Head of caudate nucleus (tissue), 42 donors: ENCODE results near the gene SAMD9L.
A peak's percentile ranks its signal among the peaks of the same experiment; 100 is the strongest.

Source experiments
- DNase-seq, 42 donors: peaks; one replicate each; pipeline versions ENCODE4 v3.0.0 to v3.0.0-alpha.2; 2020 to 2021; ENCODE audit warnings: mixed read lengths in 7 of 42
- intact Hi-C: fragments of 100-400 bp; cut with DNase I; formaldehyde crosslinking; loops from one replicate; pipeline ENCODE4 v1.15.0; 2022

SAMD9L gene

DNA sequence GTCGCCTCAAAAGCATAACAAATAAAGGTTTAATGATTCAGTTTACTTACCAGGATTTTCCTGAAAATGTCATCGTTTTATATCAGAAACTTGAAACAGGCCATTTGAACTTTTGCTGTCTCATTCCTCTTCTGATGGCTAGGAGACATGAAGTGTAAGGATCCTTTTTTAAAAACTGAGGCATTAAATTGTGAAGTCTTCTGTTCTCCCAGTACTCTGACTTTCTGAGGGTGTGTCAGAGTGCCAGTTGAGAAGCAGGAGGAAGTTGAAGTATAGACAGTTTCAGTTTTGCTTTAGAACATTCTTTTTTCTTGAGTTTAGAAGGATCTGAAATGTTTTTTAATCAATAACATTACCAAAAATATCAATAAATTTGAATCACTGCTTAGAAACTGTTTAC lies at the start of gene SAMD9L:
SAMD9L (minus strand) TSS at position 242 of the 400 bp plus-strand sequence. CDS start 12,414 bp downstream, outside the sequence.
- intact Hi-C loops: no loop called here
- no peak for DNase-seq

DNA sequence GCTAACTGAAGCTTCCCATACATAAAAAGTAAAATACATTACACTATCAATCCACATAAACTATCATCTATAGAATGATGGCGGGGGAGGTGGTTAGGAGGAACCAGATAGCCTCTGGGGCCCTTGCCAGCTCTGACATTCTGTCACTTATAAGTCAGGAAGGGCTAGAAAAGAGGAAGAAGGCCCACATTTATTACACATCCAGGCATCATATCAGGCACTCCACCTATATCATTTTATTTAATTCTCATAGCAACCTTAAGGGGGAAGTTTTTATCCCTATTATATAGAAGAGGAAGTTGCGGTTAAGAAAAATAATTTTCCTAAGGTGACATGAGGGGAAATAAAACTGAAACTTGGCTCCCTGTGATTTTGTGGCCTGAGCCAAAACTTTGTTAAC lies 48.2 kb upstream of the SAMD9L start:
- no peak for DNase-seq
- intact Hi-C loops: no loop called here

DNA sequence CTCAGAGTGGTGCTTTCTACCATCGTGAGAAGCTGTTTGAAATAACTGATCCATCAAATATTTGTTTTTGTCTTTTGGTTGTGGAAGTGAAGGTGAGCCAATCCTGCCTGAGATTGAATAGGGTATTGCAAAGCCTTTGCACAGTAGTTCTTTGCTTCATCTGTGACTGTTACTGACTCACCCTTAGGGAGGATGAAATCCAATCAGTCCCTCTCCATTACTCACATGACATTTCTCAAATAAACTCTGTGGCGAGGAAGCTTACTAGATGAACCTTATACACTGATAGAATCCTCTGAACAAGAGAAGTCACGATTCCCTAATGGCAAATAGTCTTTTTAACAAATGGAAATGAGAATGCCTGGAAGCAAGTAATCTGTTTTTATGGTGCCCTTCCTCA lies 46.2 kb upstream of the SAMD9L start:
- DNase-seq: no peak
- intact Hi-C loops: no loop called here

DNA sequence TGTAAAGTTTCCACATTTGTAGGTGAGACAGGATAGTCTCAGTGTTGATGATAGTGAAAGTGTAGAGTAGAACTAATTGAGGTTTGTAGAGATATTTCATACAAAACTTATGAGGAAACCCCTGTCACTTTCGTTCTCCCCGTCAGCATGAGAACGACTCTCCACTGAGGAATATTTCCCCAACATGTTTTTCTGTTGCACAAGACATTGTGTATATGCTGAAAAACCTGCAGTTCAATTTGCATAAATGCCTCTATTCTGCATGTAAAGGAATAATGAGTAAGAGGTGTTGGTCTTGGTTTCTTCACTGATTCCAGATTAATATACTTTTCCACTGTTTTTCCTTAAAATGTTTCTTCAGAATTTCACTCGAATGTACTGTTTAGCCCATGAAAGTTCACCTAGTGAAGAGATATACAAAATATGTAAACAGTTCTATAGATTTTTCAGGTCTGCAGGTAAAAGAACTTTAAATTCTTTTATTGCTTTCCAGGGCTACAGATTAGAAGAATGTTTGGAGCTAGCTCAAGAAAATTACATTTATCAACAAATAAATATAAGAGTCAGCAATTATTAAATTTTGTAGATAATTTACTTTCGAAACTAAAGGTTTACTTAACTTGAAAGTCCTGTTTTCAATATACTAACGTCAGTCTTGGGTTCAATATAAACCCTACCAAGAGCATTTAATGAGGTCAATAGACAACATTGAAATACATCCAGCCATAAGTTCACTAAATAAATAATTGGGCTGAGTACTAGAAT lies 40.9 kb upstream of the SAMD9L start:
- no peak for DNase-seq
- intact Hi-C loops: no loop called here

DNA sequence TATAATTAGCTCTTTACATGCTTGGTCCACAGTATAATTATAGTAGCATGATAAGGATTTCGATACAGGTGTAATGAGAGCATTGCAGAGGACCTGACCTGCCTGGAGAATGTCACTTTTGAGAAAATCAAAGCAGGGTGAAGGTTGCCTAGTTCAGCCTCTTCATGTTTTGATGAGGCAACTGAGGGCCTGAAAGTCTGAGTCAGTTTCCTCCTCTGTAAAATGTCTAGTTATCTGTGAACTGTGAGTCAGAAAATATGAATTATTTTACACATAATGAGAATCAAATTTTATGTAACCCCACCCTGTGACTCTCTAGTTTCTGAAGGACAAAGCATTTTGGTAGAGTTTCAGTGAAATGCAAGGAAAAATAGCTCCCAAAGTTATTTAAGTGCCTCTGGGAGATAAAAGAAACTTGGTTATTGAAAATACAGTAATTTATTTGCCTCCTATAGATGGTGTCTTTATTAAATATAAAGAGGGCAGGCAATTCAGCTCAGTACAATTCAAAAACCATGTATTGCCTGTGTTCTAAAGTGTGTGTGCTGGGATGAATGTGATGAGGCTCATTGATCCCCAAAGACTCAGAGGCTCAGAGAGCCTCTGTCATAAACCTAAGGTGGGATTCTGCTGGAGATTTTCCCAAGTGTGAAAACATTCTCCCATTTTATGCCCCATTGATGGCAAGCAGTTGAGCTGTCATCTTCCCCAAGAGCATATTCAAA lies 37.3 kb upstream of the SAMD9L start:
- intact Hi-C loops: no loop called here
- DNase-seq: peak in 18 of 42 donors; percentile 1 to 64 (median 14)

DNA sequence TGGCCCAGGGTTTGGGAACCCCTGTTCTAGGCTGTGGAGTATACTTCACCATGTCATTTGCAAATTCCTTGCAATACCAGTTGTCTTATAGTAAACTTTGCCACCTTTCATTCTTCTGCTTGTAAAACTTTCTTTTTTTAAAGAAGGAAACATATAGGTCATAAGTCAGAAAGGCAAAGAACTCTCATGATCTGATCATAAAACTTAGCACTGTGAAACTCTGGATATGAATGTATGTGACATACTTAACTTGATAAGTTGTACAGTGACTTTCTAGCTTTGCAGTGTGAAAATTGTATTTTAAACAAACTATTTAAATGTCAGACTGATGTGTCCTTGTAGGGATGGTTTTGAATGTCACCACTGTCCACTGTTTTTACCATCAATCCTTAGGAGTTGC lies 31.0 kb upstream of the SAMD9L start:
- intact Hi-C loops: no loop called here
- DNase-seq: no peak

DNA sequence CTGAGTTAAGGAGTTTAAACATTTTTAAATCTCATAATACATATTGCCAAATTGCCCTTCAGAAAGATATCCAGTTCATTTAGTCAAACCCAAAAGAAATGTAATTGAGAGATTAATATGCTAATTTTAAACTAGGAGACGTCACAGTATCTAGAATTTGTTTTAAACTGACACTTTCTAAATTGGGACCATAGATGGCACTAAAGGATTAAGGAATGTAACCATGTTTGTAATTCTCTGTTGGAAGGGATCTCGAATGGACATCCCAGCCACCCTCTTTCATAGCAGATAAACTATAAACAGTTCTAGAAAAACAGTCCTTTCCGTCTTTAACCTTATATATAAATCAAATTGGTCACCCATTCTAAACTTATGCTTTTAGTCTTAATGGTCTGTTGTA lies 30.0 kb upstream of the SAMD9L start:
- DNase-seq: no peak
- intact Hi-C loops: no loop called here

DNA sequence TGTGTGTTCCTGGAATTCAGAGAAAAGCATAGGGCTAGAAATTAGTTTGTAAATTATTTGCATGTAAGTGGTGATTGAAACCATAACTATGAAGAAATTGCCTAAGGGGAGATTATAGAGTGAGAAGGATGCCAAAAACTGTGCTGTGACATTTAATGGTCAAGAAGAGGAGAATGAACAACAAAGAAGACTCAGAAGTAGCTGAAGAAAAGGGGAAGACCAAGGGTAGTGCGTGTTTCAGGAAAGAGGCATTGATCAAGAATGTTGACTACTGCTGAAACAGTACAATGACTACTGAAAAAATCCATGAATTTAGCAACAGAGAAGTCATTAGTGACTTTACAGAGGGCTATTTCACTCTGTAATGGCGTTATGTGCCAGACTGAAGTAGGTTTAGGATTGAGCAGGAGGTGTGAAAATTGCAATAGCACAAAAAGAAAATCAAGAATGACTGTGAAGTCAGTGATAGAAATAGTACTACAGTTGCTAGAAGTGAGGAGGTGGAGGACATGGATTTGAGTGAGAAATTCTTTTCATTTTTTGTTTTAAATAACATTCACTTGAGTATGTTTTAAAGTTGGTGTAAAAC lies 28.9 kb upstream of the SAMD9L start:
- intact Hi-C loops: no loop called here
- no peak for DNase-seq

DNA sequence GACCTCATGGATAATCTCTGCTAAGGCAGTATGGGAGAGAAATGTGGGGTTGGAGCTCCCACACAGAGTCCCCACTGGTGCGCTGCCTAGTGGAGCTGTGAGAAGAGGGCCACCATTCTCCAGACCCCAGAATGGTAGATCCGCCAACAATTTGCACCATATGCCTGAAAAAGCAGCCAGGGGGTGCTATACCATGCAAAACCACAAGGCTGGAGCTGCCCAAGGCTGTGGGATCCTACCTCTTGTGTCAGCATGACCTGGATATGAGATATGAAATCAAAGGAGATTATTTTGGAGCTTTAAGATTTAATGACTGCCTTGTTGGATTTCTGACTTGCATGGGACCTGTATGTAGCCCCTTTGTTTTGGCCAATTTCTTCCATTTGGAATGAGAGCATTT lies 27.0 kb upstream of the SAMD9L start:
- DNase-seq: no peak
- intact Hi-C loops: no loop called here

DNA sequence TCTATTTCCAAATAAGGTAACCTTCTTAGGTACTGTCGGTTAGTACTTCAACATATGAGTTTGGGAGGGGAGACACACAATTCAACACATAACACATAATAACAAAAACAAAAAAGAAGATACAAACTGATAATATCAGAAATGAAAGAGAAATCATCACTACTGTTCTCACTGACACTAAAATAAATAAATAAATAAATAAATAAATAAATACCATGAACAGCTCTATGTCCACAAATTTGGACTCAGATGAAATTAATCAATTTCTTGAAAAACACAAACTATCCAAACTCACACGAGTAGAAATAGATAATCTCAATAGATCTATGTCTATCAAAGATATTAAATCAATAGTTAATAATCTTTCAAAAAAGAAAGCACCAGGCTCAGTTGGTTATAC lies 24.5 kb upstream of the SAMD9L start:
- intact Hi-C loops: no loop called here
- no peak for DNase-seq

DNA sequence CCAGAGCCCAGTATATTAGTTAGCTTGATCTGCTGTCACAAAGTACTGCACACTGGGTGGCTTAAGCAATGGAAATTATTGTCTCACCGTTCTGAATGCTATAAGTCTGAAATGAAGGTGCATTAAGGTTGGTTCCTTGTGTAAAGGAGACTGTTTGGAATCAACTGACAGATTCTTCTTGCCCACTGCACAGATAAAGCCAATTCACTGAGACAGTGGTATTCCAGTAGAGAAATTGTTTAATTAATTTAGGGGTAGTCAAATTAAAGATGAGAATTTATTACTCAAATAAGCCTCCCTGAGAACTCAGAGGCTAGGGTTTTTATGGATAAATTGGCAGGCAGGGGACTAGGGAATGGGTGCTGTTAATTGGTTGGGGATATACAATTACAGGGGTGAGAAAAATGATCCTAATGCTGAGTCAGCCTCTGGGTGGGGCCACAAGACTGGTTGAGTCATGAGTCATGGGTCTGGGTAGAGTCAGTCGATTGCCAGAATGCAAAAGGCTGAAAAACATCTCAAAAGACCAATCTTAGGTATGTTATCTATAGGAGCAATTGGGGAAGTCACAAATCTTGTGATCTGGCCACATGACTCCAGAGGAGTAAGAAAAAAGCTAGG lies 23.5 kb upstream of the SAMD9L start:
- intact Hi-C loops: no loop called here
- DNase-seq: no peak

DNA sequence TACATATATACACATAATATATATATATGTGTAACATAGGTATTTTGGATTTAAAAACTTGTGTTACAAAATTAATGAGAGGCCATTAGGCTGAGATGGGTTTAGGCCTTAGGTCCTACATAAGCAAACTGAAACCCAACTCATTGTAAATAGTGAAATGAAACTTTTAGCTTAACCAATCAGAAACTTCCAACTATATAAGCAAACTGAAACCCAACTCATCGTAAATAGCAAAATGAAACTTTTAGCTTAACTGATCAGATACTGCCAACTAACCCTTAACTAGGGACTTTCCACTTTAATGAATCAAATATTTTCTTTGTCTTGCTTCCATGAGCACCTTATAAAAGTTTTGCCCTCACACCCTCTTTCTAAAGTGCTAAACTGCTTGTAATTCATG lies 17.3 kb upstream of the SAMD9L start:
- intact Hi-C loops: no loop called here
- no peak for DNase-seq

DNA sequence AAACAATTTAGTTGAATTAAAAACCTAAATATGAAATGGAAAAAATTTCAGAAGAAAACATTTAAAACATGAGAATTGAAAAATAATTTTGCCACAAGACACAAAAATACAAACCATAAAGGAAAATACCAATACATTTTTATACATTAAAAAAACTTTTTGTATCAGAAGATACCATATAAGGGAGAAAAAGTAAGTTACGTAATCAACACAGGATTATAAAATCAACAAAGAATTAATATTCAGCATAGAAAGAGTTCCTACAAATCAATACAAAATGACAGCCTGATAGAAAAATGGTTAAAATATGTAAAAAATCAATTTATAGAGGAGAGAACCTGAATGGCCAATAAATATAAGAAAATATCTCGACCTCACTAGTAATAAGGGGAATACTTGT lies 16.6 kb upstream of the SAMD9L start:
- no peak for DNase-seq
- intact Hi-C loops: no loop called here

DNA sequence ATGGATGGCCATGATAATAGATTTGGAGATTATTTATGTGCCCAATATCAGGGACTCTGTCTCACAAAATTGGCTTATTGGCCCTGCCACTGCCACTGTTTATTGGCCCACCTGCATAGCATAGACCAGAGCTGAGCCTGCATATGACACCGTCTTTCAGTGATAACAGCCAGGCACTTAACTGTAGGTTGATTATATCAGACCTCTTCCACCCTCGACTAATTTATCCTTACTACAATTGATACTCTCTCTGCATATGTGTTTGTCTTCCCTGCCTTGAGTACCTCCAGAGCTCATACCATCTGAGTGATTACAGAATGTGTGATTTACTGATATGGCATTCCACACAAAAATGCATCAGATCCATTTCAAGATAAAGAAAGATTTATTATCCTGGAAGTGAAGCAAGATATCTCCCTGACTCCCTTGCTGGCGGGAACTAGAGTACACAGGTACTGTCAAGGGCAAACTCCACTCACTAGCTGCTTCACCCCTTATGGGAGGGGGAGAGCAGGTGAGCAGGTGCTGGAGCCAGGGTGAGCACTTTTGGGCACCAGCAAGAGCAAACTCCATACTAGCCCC lies 13.1 kb upstream of the SAMD9L start:
- no peak for DNase-seq
- intact Hi-C loops: no loop called here

DNA sequence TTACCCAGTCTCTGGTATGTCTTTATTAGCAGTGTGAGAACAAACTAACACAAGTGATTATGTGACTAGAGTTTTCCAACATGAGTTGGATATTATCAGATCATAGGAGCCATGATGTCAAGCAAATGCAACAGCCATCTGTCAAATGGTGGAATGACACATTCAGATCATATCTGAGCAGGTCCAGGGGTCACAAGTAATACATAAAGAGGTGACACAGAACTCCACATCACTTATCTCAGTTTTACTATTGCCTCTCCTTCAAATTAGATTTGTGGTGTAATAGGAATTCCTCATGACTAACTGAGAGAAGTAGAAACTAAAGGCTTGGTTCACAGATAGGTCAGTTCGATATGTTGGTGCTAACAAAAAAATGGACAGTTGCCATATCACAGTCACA lies 12.2 kb upstream of the SAMD9L start:
- DNase-seq: no peak
- intact Hi-C loops: no loop called here

DNA sequence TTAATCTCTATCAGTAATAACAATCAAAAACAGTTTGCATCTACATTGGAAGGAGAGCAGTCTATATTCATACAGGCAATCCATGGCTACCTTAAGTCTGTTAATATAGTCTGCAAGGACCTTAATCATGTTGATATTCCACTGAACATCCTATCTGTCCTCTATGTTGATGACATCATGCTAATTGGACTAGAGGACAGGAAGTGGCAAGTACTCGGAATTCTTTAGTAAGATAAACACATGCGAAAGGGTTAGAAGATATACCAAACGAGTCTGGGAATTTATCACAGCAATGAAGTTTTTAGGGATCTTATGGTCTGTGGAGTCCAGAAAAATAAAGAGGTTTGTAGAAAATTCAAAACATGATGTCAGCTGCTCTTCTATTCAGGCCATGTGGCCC lies 11.3 kb upstream of the SAMD9L start:
- intact Hi-C loops: no loop called here
- no peak for DNase-seq

DNA sequence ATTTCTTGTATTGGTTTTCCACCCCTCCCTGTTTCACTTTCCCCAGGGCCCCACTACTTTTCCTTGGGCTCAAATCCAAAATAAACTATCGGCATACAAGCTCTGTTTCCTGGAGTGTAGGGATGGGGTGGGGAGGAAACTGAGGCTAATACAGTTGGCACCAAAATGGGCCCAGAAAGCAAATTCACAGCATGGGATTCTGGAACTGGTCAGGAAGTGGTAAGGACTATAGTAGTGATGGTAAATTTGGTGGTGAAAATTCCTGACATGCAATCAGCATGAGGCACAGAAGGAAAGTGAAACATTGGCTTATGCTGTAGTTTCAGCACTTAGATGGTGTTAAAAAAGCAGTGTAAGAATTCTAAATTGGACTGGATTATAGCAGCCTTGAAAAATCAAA lies 8.7 kb upstream of the SAMD9L start:
- intact Hi-C loops: no loop called here
- no peak for DNase-seq

DNA sequence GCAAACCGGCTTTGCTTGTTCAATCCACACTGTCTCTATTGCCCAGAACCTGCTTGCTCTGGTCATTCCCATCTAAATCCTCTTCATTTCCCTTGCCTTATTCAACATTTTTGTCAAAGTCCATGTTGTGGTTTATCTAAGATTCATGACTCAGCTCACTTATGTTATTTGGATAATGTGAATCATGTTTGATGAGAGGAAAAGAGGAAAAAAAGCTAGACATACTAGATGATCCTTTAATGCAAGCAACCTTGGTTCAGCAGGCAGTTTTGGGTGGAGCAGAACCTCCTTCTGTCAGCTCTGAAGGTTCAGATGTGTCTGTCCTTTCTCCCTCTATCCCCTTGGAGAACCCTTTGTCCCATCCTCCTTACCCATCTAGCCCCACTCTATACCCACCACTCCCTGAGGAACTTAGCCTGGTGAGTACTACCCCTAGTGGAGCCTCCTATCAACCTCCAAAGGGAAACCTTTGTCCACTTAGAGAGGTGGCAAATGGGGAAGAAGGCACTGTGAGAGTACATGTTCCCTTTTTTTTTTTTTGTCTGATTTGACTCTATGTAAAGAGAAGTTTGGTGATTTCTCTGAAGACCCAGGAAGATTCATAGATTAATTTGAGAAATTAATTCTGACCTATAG lies 2.1 kb upstream of the SAMD9L start:
- intact Hi-C loops: no loop called here
- DNase-seq: no peak

DNA sequence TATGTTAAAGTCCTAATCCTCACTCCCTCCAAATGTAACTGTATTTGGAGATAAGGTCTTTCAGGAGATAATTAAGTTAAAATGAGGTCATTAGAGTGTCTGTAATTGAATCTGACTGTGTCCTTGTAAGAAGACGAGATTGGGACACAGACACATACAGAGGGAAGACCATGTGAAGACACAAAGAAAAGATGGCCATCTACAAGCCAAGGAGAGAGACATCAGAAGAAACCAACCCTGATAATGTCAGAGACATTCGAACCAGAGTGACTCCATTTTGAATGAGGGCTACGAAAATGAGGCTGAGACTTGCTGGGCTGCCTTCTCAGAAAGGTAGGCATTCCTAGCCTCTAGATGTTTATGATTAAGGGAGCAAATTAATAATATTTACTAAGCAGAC lies 542 bp upstream of the SAMD9L start:
- intact Hi-C loops: no loop called here

More for the DNA sequence above, 542 bp upstream of the SAMD9L start:
- DNase-seq: no peak
